DND-41 (cell line): ENCODE data around the gene TRIM44.
"Not testable (repeated sequence)": the region's sequence is repeated elsewhere in the genome, so short reads cannot be mapped to it uniquely, and the experiment has no call there.

ENCODE experiments used
- CTCF ChIP-seq: IDR thresholded peaks from 2 replicates; pipeline ENCODE4 v1.5.1; 2012; ENCODE audit warnings: borderline replicate concordance, low read length, moderate library complexity, mild to moderate bottlenecking; ENCODE audit not compliant: poor library complexity, severe bottlenecking; ENCODE audit errors: extremely low read depth
- EZH2 ChIP-seq: IDR thresholded peaks from 3 replicates; pipeline ENCODE4 v1.6.1; 2012; ENCODE audit warnings: borderline replicate concordance, low read depth, mild to moderate bottlenecking, moderate library complexity, low read length, inconsistent platforms; ENCODE audit not compliant: severe bottlenecking

- TF ChIP-seq CTCF, EZH2: not testable (repeated sequence)
These were observed 91.0 kb downstream of the TRIM44 start for GRCh38 chr11:35753573-35753972.
